Renal cortex interstitium (tissue), 11 donors: ENCODE results near the gene RNF44. TPM values are rescaled to one million over a fixed set of nuclear protein-coding genes. Genes with fewer than 3 reads are reported as not detected.
"Not testable (repeated sequence)": the region's sequence is repeated elsewhere in the genome, so short reads cannot be mapped to it uniquely, and the experiment has no call there.

Experiments used
- DNase-seq, 11 donors: peaks; one replicate each; pipeline ENCODE4 v3.0.0-alpha.2; 2013; ENCODE audit warnings: low read depth in 9 of 11, low spot score in 4 of 11; ENCODE audit errors: extremely low read depth in 1 of 11
- polyA plus RNA-seq, 3 donors: library from polyadenylated mRNA; unstranded; fragments of 120-200 nt; gene quantifications; one replicate each; pipeline ENCODE4 v1.2.1, GENCODE V29; 2013; ENCODE audit not compliant: insufficient read length in 3 of 3

The RNF44 gene
- polyA plus RNA-seq, 3 donors = 42.6 to 81.9 (median 56.1) TPM

- DNase-seq = no peak
Measured at GRCh38 chr5:176560364-176560763, 23.2 kb upstream of the RNF44 start.

GRCh38 chr5:176559683-176560082 is 22.5 kb upstream of the RNF44 start:
- no peak for DNase-seq

GRCh38 chr5:176557846-176558245 is 20.6 kb upstream of the RNF44 start:
- no peak for DNase-seq

- no peak for DNase-seq
Measured at GRCh38 chr5:176553260-176554085, 16.3 kb upstream of the RNF44 start.

- no peak for DNase-seq
Measured at GRCh38 chr5:176552332-176552869, 15.2 kb upstream of the RNF44 start.

GRCh38 chr5:176550937-176551336 is 13.7 kb upstream of the RNF44 start:
- not testable (repeated sequence) for DNase-seq

- DNase-seq = no peak
Measured at GRCh38 chr5:176550275-176550831, 13.2 kb upstream of the RNF44 start.

- DNase-seq = no peak
Measured at GRCh38 chr5:176549871-176550270, 12.7 kb upstream of the RNF44 start.

- no peak for DNase-seq
Measured at GRCh38 chr5:176548967-176549444, 11.8 kb upstream of the RNF44 start, which contains the start of gene CDHR2. Gene CDHR2 (plus strand): TSS chr5:176549342. CDS start chr5:176565353, 16,011 bp downstream.

- no peak for DNase-seq
Measured at GRCh38 chr5:176547802-176548201, 10.6 kb upstream of the RNF44 start.

- no peak for DNase-seq
Measured at GRCh38 chr5:176545737-176546509, 8.7 kb upstream of the RNF44 start.

- no peak for DNase-seq
Measured at GRCh38 chr5:176545388-176545736, 8.2 kb upstream of the RNF44 start.

- no peak for DNase-seq
Measured at GRCh38 chr5:176543428-176544182, 6.4 kb upstream of the RNF44 start.

GRCh38 chr5:176542596-176543427 is 5.6 kb upstream of the RNF44 start:
- DNase-seq = no peak

GRCh38 chr5:176542135-176542595 is 5.0 kb upstream of the RNF44 start:
- no peak for DNase-seq

GRCh38 chr5:176541338-176542134 is 4.3 kb upstream of the RNF44 start:
- DNase-seq = no peak

- no peak for DNase-seq
Measured at GRCh38 chr5:176540956-176541337, 3.7 kb upstream of the RNF44 start.
